Activated naive CD4-positive, alpha-beta T cell treated with anti-CD3 and anti-CD28 coated beads, Interleukin-2, amount 50 U/mL, for 72 hours (primary cell): ENCODE data around the gene EFCAB3. TPM values are rescaled to one million over a fixed set of nuclear protein-coding genes. Genes with fewer than 3 reads are reported as not detected.
"Not testable (repeated sequence)": the region's sequence is repeated elsewhere in the genome, so short reads cannot be mapped to it uniquely, and the experiment has no call there.

Experiments used
- ATAC-seq, 2 donors: fragments of 150-1000 bp; cut with Tn5 transposase; 2 replicates each; pipeline ENCODE4 v1.10.0; 2021; ENCODE audit warnings: mild to moderate bottlenecking in 2 of 2, moderate library complexity in 2 of 2
- DNase-seq, 2 donors: peaks; one replicate each; pipeline ENCODE4 v3.0.0; 2021 to 2022; ENCODE audit warnings: low spot score in 2 of 2
- H3K27ac Mint-ChIP-seq, 2 donors: one replicate each; pipeline ENCODE4 v1.8.0; 2022; ENCODE audit warnings: mild to moderate bottlenecking in 2 of 2, mixed read lengths in 2 of 2
- H3K36me3 Mint-ChIP-seq, 2 donors: one replicate each; pipeline ENCODE4 v1.8.0; 2022; ENCODE audit warnings: mixed read lengths in 2 of 2
- H3K9me3 Mint-ChIP-seq, 2 donors: one replicate each; pipeline ENCODE4 v1.8.0; 2022; ENCODE audit warnings: mixed read lengths in 2 of 2
- total RNA-seq, 2 donors: library from RNA; stranded (reverse); gene quantifications; one replicate each; pipeline ENCODE4 v1.2.3, GENCODE V29; 2022

The EFCAB3 gene
- total RNA-seq, 2 donors from 2014 or later: not detected

- H3K27ac Mint-ChIP-seq, ATAC-seq, H3K9me3 Mint-ChIP-seq, DNase-seq: not testable (repeated sequence)
- peaks cover 7 to 12% of the 10 kb centered on the region in 2 donors for H3K36me3 Mint-ChIP-seq
Observed at GRCh38 chr17:62453041-62453440, 72.7 kb downstream of the EFCAB3 start.

GRCh38 chr17:62453656-62454055, 73.3 kb downstream of the EFCAB3 start:
- not testable (repeated sequence) for ATAC-seq, H3K27ac Mint-ChIP-seq, H3K36me3 Mint-ChIP-seq, H3K9me3 Mint-ChIP-seq, DNase-seq

GRCh38 chr17:62454111-62454510, 73.8 kb downstream of the EFCAB3 start:
- H3K9me3 Mint-ChIP-seq, DNase-seq, H3K36me3 Mint-ChIP-seq, ATAC-seq, H3K27ac Mint-ChIP-seq: not testable (repeated sequence)

GRCh38 chr17:62456016-62456415, 75.7 kb downstream of the EFCAB3 start:
- H3K9me3 Mint-ChIP-seq: no peaks in the 10 kb centered on the region
- ATAC-seq: no peak
- no peak overlapping the region for H3K27ac Mint-ChIP-seq
- DNase-seq: no peak
- H3K36me3 Mint-ChIP-seq: peaks cover 4 to 6% of the 10 kb centered on the region in 2 donors

- H3K9me3 Mint-ChIP-seq, H3K27ac Mint-ChIP-seq, ATAC-seq, H3K36me3 Mint-ChIP-seq, DNase-seq: not testable (repeated sequence)
Observed at GRCh38 chr17:62458483-62458882, 78.1 kb downstream of the EFCAB3 start.

DNA sequence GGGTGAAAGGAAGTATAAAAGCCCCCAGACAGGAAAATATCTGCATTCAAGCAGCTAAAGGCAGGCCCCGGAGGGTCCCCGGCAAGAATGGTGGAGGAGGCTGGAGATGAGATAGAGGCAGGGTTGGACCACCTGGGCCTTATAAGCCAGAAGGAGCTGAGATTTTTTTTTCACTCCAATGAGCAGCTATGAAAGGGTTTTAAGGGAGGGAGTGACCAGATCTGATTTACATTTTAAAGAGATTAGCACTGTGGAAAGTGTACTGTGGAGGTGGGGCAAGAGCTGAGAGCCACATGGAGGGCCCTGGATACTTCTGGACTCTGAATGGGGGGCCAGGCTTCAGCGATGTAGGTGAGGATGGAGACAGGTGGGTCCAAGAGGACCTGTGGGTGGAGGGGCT, 84.1 kb downstream of the EFCAB3 start:
- not testable (repeated sequence) for H3K36me3 Mint-ChIP-seq, DNase-seq, H3K27ac Mint-ChIP-seq, ATAC-seq, H3K9me3 Mint-ChIP-seq

- H3K27ac Mint-ChIP-seq, H3K9me3 Mint-ChIP-seq, H3K36me3 Mint-ChIP-seq, ATAC-seq, DNase-seq: not testable (repeated sequence)
Observed at GRCh38 chr17:62465271-62465670, 84.9 kb downstream of the EFCAB3 start.

Other genes starting within 250 kb of the EFCAB3 start
- gene METTL2A, start 43.3 kb downstream of the EFCAB3 start, total RNA-seq: 10 to 100 TPM; 22.7 to 25.1 TPM
- 10 to 100 TPM; 40.7 to 44.4 TPM for gene TLK2, start 98.3 kb downstream of the EFCAB3 start, total RNA-seq
- 10 to 100 TPM in 1 of 2 donors, 1 to 10 TPM in 1; 8.1 to 12.4 TPM for gene MRC2, start 247.1 kb downstream of the EFCAB3 start, total RNA-seq